Cardiac fibroblast (primary cell): Measurements from ENCODE around the gene LTBP4.

Experiments used
- DNase-seq, 2 donors: peaks; one replicate each; pipeline versions ENCODE4 v3.0.0 to v3.0.0-alpha.2; 2010; ENCODE audit warnings: low read depth in 2 of 2
- H3K4me3 ChIP-seq, 2 donors: replicated peaks in 1 of 2; 1 replicate in 1 of 2; 2 replicates in 1 of 2; pipeline ENCODE4 v1.5.1; 2011; ENCODE audit warnings: low read depth in 2 of 2, low read length in 2 of 2, mild to moderate bottlenecking in 2 of 2, moderate library complexity in 1 of 2
- CTCF ChIP-seq: IDR thresholded peaks from one replicate; pipeline ENCODE4 v1.5.1; 2011; ENCODE audit warnings: low read depth, mild to moderate bottlenecking, low read length, inconsistent platforms

Gene LTBP4

GRCh38 chr19:40613690-40614621 is 12.8 kb downstream of the LTBP4 start:
- peak overlapping the region; percentile 60 to 86 for H3K4me3 ChIP-seq
- no peak for TF ChIP-seq CTCF
- DNase-seq: peak; percentile 54 to 86

- H3K4me3 ChIP-seq: peak overlapping the region; percentile 60 to 86
- peak; percentile 97 to 98 for DNase-seq
- no peak for TF ChIP-seq CTCF
Observed at GRCh38 chr19:40614622-40615411, 13.6 kb downstream of the LTBP4 start.

GRCh38 chr19:40616178-40616577 is 15.0 kb downstream of the LTBP4 start:
- TF ChIP-seq CTCF: no peak
- no peak for DNase-seq
- no peak overlapping the region for H3K4me3 ChIP-seq

GRCh38 chr19:40616941-40617340 is 15.8 kb downstream of the LTBP4 start:
- TF ChIP-seq CTCF: no peak
- DNase-seq: no peak
- no peak overlapping the region for H3K4me3 ChIP-seq

- no peak for DNase-seq
- TF ChIP-seq CTCF: no peak
- no peak overlapping the region for H3K4me3 ChIP-seq
Observed at GRCh38 chr19:40617961-40618360, 16.8 kb downstream of the LTBP4 start.

GRCh38 chr19:40619333-40620160 is 18.4 kb downstream of the LTBP4 start:
- TF ChIP-seq CTCF: no peak
- DNase-seq: no peak
- H3K4me3 ChIP-seq: no peak overlapping the region
